PC-3 (cell line): Measurements from ENCODE around the gene CCDC142. TPM values are rescaled to one million over a fixed set of nuclear protein-coding genes. Genes with fewer than 3 reads are reported as not detected.
A peak's percentile ranks its signal among the peaks of the same experiment; 100 is the strongest.

ENCODE experiments used
- ATAC-seq: fragments of 200-7000 bp; cut with Tn5 transposase; 2 replicates; pipeline ENCODE4 v1.9.1; 2020; ENCODE audit warnings: mild to moderate bottlenecking, moderate library complexity
- BruUV-seq: library from RNA; stranded (reverse); fragments of 400-500 nt; replicated peaks from 2 replicates; lab custom pipeline; 2021; lab: Mats Ljungman, UMichigan
- CTCF ChIA-PET: fragments of 300-600 bp; sonication (Branson Sonifier 250); formaldehyde crosslinking; loops from one replicate; lab custom pipeline; 2022; ENCODE audit warnings: antibody characterized with exemption; lab: Charles Lee
- POLR2A ChIA-PET: fragments of 300-600 bp; sonication (Branson Sonifier 250); formaldehyde crosslinking; loops from one replicate; lab custom pipeline; 2022; ENCODE audit warnings: antibody characterized with exemption; ENCODE audit not compliant: unreplicated experiment; lab: Charles Lee
- DNase-seq: peaks from one replicate; pipeline ENCODE4 v3.0.0-alpha.2; 2015
- H2AFZ ChIP-seq: fragments of 300-600 bp; sonication (generic); 2 replicates; pipeline ENCODE4 v1.6.0; 2016; ENCODE audit warnings: antibody characterized with exemption, low read length
- H3F3A ChIP-seq: fragments of 300-600 bp; sonication (generic); one replicate; pipeline ENCODE4 v1.6.0; 2017; ENCODE audit warnings: antibody characterized with exemption, low read length, control low read depth, mild to moderate bottlenecking; ENCODE audit not compliant: unreplicated experiment
- H3K27ac ChIP-seq: fragments of 300-600 bp; sonication (generic); 2 replicates; pipeline ENCODE4 v1.5.1; 2016; ENCODE audit warnings: mild to moderate bottlenecking, low read length
- H3K27me3 ChIP-seq: fragments of 300-600 bp; sonication (generic); 2 replicates; pipeline ENCODE4 v1.6.1; 2016; ENCODE audit warnings: low read length, mixed read lengths
- H3K36me3 ChIP-seq: fragments of 300-600 bp; sonication (generic); 2 replicates; pipeline ENCODE4 v1.6.1; 2016; ENCODE audit warnings: low read depth, mixed run types, low read length, mixed read lengths
- H3K4me1 ChIP-seq: fragments of 300-600 bp; sonication (generic); 2 replicates; pipeline ENCODE4 v1.5.1; 2016; ENCODE audit warnings: low read length; ENCODE audit not compliant: insufficient read depth
- H3K4me2 ChIP-seq: fragments of 300-600 bp; sonication (generic); 2 replicates; pipeline ENCODE4 v1.6.0; 2016; ENCODE audit warnings: low read length
- H3K4me3 ChIP-seq: fragments of 300-600 bp; sonication (generic); 2 replicates; pipeline ENCODE4 v1.5.1; 2016; ENCODE audit warnings: mild to moderate bottlenecking, low read length, mixed read lengths
- H3K79me2 ChIP-seq: fragments of 300-600 bp; sonication (generic); 2 replicates; pipeline ENCODE4 v1.6.1; 2017; ENCODE audit warnings: low read length, mixed read lengths
- H3K9ac ChIP-seq: fragments of 300-600 bp; sonication (generic); 2 replicates; pipeline ENCODE4 v1.6.0; 2016; ENCODE audit warnings: mild to moderate bottlenecking, low read length
- H3K9me2 ChIP-seq: fragments of 300-600 bp; sonication (generic); replicated peaks from 2 replicates; pipeline ENCODE4 v1.6.1; 2016; ENCODE audit warnings: mixed run types, low read length, mixed read lengths
- H3K9me3 ChIP-seq: fragments of 300-600 bp; sonication (generic); 2 replicates; pipeline ENCODE4 v1.6.1; 2016; ENCODE audit warnings: low read length, mixed read lengths
- H4K20me1 ChIP-seq: fragments of 300-600 bp; sonication (generic); 2 replicates; pipeline ENCODE4 v1.6.1; 2016; ENCODE audit warnings: low read length, mixed read lengths
- CTCF ChIP-seq: fragments of 300-600 bp; sonication (generic); conservative IDR thresholded peaks from 2 replicates; pipeline ENCODE4 v1.5.1; 2017; ENCODE audit warnings: antibody characterized with exemption, low read depth, mild to moderate bottlenecking, low read length
- EZH2 ChIP-seq: fragments of 300-600 bp; sonication (generic); IDR thresholded peaks from one replicate; pipeline ENCODE4 v1.6.1; 2017; ENCODE audit warnings: antibody characterized with exemption, mild to moderate bottlenecking, low read length; ENCODE audit not compliant: unreplicated experiment
- EZH2phosphoT487 ChIP-seq: fragments of 300-600 bp; sonication (generic); IDR thresholded peaks from 2 replicates; pipeline ENCODE4 v1.6.1; 2018; ENCODE audit warnings: mild to moderate bottlenecking, antibody characterized with exemption, low read length, borderline replicate concordance
- intact Hi-C: fragments of 100-400 bp; cut with micrococcal nuclease; formaldehyde crosslinking; loops from 2 replicates; pipeline ENCODE4 v1.9.0; 2023
- total RNA-seq: library from RNA; depleted of rRNA; stranded (reverse); fragments of >200 nt; gene quantifications from 2 replicates; pipeline ENCODE4 v1.2.3, GENCODE V29; 2014

Gene CCDC142
- total RNA-seq, 1 experiment from 2014 or later = 14.7 TPM

- peak; percentile 5; the same call in 1 of the 2 replicates for ATAC-seq
- H3K79me2 ChIP-seq = peaks cover 68% of the 10 kb centered on the region
Observed at GRCh38 chr2:74439803-74440377, 42.9 kb downstream of the CCDC142 start.

GRCh38 chr2:74439373-74439772 lies 43.4 kb downstream of the CCDC142 start:
- H3K36me3 ChIP-seq = peaks cover 11% of the 10 kb centered on the region; the same call in 1 of the 2 replicates
- CTCF ChIA-PET = no interaction called here

More at GRCh38 chr2:74439803-74440377, 42.9 kb downstream of the CCDC142 start:
- no TSS peak for BruUV-seq
- intact Hi-C loops = loop anchor here (1.0 to 2.0 kb wide), 2 partner anchors 14 to 19 kb away; partner anchors contain the start of genes C2orf81 and WDR54
- POLR2A ChIA-PET = interaction anchor here (0.5 to 1.0 kb wide), 5 partner anchors 15 to 49 kb away, joined by 3 to 5 read pairs (median 4); partner anchors contain the start of genes INO80B and WBP1
- Histone ChIP-seq H3K9me3 (no peaks in the 10 kb centered on the region), H3F3A (no peaks in the 10 kb centered on the region), H3K9ac (peak overlapping the region; percentile 89), H3K36me3 (peaks cover 11% of the 10 kb centered on the region; the same call in 1 of the 2 replicates), H3K9me2 (no peaks in the 10 kb centered on the region), H4K20me1 (peaks cover 26% of the 10 kb centered on the region), H3K27me3 (no peaks in the 10 kb centered on the region), H3K4me3 (peak overlapping the region; percentile 73), H3K4me2 (peak overlapping the region; percentile 98), H2AFZ (peak overlapping the region; percentile 85; the same call in 1 of the 2 replicates), H3K4me1 (peaks cover 34% of the 10 kb centered on the region), H3K27ac (peak overlapping the region; percentile 85; the same call in 1 of the 2 replicates)
- TF ChIP-seq CTCF = no peak
- TF ChIP-seq EZH2 = no peak
- no peak for TF ChIP-seq EZH2phosphoT487
- DNase-seq = no peak
- CTCF ChIA-PET = interaction anchor here (0.5 to 0.9 kb wide), 2 partner anchors 27 to 193 kb away, joined by 3 to 10 read pairs; no protein-coding TSS in a partner anchor

More at GRCh38 chr2:74439373-74439772, 43.4 kb downstream of the CCDC142 start:
- Histone ChIP-seq H3K9me2 (no peaks in the 10 kb centered on the region), H3K79me2 (peaks cover 74% of the 10 kb centered on the region), H3K9ac (peak overlapping the region; percentile 89), H3K4me1 (peaks cover 33% of the 10 kb centered on the region), H3K4me3 (peak overlapping the region; percentile 73), H2AFZ (no peak overlapping the region), H3K27me3 (no peaks in the 10 kb centered on the region), H3K9me3 (no peaks in the 10 kb centered on the region), H3F3A (no peaks in the 10 kb centered on the region), H4K20me1 (peaks cover 26% of the 10 kb centered on the region), H3K27ac (no peak overlapping the region), H3K4me2 (peak overlapping the region; percentile 98)
- DNase-seq (no peak), ATAC-seq (no peak)
- POLR2A ChIA-PET = no interaction called here
- intact Hi-C loops = no loop called here
- TF ChIP-seq CTCF = no peak
- no peak for TF ChIP-seq EZH2phosphoT487
- no peak for TF ChIP-seq EZH2
- no TSS peak for BruUV-seq
